CD4-positive, CD25-positive, alpha-beta regulatory T cell (primary cell): ENCODE measurements around the gene ASIC2. TPM values are rescaled to one million over a fixed set of nuclear protein-coding genes. Genes with fewer than 3 reads are reported as not detected.

Source experiments
- ATAC-seq, 2 donors: fragments of 150-1000 bp; cut with Tn5 transposase; one replicate each; pipeline ENCODE4 v1.10.0; 2021; ENCODE audit warnings: low read depth in 2 of 2, moderate number of reproducible peaks in 2 of 2, moderate library complexity in 1 of 2
- DNase-seq, 3 donors: peaks; one replicate each; pipeline versions ENCODE4 v3.0.0 to v3.0.0-alpha.2; 2012 to 2022; ENCODE audit warnings: mixed read lengths in 1 of 3
- H3K27ac ChIP-seq: one replicate; pipeline ENCODE4 v1.7.0; 2013; ENCODE audit warnings: mild to moderate bottlenecking, low read length; ENCODE audit not compliant: insufficient read depth, poor library complexity, severe bottlenecking
- H3K27me3 ChIP-seq: one replicate; pipeline ENCODE4 v1.7.0; 2013; ENCODE audit warnings: low read length; ENCODE audit not compliant: control insufficient read depth, insufficient read depth
- H3K36me3 ChIP-seq: one replicate; pipeline ENCODE4 v1.7.0; 2013; ENCODE audit warnings: mild to moderate bottlenecking, low read length, moderate library complexity; ENCODE audit not compliant: control insufficient read depth, insufficient read depth
- H3K4me1 ChIP-seq: 2 replicates; pipeline ENCODE4 v1.7.0; 2013; ENCODE audit warnings: mild to moderate bottlenecking, low read length; ENCODE audit not compliant: insufficient read depth, control insufficient read depth, poor library complexity, severe bottlenecking
- H3K4me3 ChIP-seq: one replicate; pipeline ENCODE4 v1.7.0; 2013; ENCODE audit warnings: low read depth, mild to moderate bottlenecking, low read length, moderate library complexity
- H3K9me3 ChIP-seq, 2 experiments: 1 replicate in 1 of 2; 2 replicates in 1 of 2; pipeline ENCODE4 v1.7.0; 2013; ENCODE audit warnings: low read length in 2 of 2, mild to moderate bottlenecking in 1 of 2, moderate library complexity in 1 of 2; ENCODE audit not compliant: control insufficient read depth in 2 of 2
- H3K27ac Mint-ChIP-seq, 3 donors: one replicate each; pipeline ENCODE4 v1.8.0; 2020 to 2022; ENCODE audit warnings: mild to moderate bottlenecking in 3 of 3, mixed read lengths in 3 of 3, moderate library complexity in 2 of 3
- H3K27me3 Mint-ChIP-seq: one replicate; pipeline ENCODE4 v1.8.0; 2022; ENCODE audit warnings: mild to moderate bottlenecking, mixed read lengths
- H3K36me3 Mint-ChIP-seq: one replicate; pipeline ENCODE4 v1.8.0; 2020; ENCODE audit warnings: mixed read lengths
- H3K4me1 Mint-ChIP-seq, 4 donors: one replicate each; pipeline ENCODE4 v1.8.0; 2020 to 2022; ENCODE audit warnings: mixed read lengths in 4 of 4, mild to moderate bottlenecking in 1 of 4
- H3K4me3 Mint-ChIP-seq, 4 donors: one replicate each; pipeline ENCODE4 v1.8.0; 2020 to 2022; ENCODE audit warnings: mild to moderate bottlenecking in 4 of 4, mixed read lengths in 4 of 4, moderate library complexity in 3 of 4
- H3K9me3 Mint-ChIP-seq, 7 donors: one replicate each; pipeline ENCODE4 v1.8.0; 2020 to 2022; ENCODE audit warnings: mixed read lengths in 7 of 7, mild to moderate bottlenecking in 3 of 7, moderate library complexity in 2 of 7
- polyA plus RNA-seq, 4 donors: library from polyadenylated mRNA; unstranded; fragments of 300-500 nt; fragmentation: Illumina TruSeq; gene quantifications; one replicate each; pipeline ENCODE4 v1.2.3, GENCODE V29; 2021
- total RNA-seq: library from RNA; stranded (reverse); gene quantifications from one replicate; pipeline ENCODE4 v1.2.3, GENCODE V29; 2022

ASIC2 gene
- not detected for total RNA-seq
- polyA plus RNA-seq = not detected

DNA sequence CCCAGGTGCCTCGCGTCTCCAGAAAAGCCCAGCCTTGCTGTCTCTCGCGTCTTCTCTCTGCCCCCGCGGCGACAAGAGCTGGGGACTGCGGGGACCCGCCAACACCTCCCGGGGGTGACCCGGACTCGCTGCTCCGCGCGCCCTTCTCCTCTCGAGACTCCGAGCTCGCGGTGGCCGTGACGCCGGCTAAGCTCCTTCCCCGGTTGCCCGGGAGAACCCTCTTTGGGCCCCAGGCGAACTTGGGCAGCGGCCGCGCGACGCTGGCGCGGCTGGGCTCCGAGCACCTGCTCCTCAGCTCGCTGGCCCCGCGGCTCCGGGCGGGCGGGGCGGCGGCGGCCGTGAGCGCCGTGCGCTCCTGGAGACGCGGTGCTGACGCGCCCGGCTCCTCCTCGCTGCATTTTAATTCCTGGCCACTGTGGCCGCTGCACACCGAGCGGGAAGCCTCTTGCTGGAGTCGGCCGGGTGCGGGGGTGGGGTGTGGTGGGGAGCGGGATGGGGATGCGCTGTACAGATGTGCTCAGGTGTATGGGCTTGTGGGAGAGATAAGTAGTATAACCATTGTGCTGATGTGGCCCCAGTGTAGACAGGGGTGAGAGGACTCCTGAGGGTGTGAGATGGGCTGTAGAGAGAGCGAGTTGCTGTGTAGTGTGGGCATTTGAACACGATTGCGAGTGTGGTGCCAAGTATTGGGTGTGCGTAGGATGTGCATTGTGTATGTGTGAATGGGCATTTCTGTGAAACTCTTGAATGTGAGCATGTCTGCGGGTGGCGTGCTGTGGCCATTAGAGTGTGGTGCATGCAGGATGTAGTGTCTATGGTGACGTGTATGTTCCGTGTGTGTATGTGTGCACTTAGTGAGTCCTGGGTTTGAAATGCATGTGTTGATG lies at the start of gene ASIC2:
ASIC2 (minus strand) TSS at position 315 of the 887 bp plus-strand sequence.
- H3K9me3 Mint-ChIP-seq = peaks cover 0 to 2% (median 0%) of the 10 kb centered on the region in 7 donors
- no peak within 1 kb of the TSS for H3K27ac Mint-ChIP-seq
- peaks cover 14% of the 10 kb centered on the region for H3K27me3 ChIP-seq
- H3K36me3 ChIP-seq = no peaks in the 10 kb centered on the region
- ATAC-seq (no peak), DNase-seq (no peak)
- H3K4me3 Mint-ChIP-seq = peak within 1 kb of the TSS in 1 of 4 donors; percentile 8
- no peaks in the 10 kb centered on the region for H3K4me1 ChIP-seq
- no peaks in the 10 kb centered on the region for H3K36me3 Mint-ChIP-seq
- H3K27ac ChIP-seq = no peak within 1 kb of the TSS
- peaks cover 0 to 12% (median under 1%) of the 10 kb centered on the region in 4 donors for H3K4me1 Mint-ChIP-seq
- H3K4me3 ChIP-seq = no peak within 1 kb of the TSS
- no peaks in the 10 kb centered on the region for H3K9me3 ChIP-seq
- peaks cover 46% of the 10 kb centered on the region for H3K27me3 Mint-ChIP-seq

DNA sequence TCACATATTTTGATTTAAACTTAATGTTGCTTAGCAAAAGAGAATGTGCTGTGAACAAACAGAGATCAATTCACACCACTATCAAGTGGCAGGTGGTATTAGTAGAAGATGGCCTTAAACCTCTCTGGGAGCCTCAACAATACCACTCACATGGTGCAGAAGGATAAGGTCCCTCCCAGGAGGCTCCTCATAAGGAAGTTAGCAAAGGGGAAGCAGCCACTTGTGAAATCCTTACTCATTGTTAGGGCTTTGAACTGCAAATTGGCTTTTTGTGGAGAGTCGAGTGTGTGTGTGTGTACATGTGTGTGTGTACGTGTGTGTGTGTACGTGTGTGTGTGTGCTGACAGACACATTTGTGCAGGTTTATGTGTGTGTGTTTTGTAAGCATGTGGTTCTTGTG lies 48.9 kb upstream of the ASIC2 start:
- ATAC-seq (no peak), DNase-seq (no peak)
- H3K27ac Mint-ChIP-seq = no peak overlapping the region
- no peaks in the 10 kb centered on the region for H3K9me3 ChIP-seq
- H3K27ac ChIP-seq = no peak overlapping the region
- H3K4me1 Mint-ChIP-seq = no peaks in the 10 kb centered on the region
- peaks cover 0 to 4% (median 0%) of the 10 kb centered on the region in 7 donors for H3K9me3 Mint-ChIP-seq
- H3K36me3 ChIP-seq = no peaks in the 10 kb centered on the region
- no peak overlapping the region for H3K4me3 ChIP-seq
- H3K36me3 Mint-ChIP-seq = no peaks in the 10 kb centered on the region
- peaks cover 14% of the 10 kb centered on the region for H3K27me3 Mint-ChIP-seq
- no peak overlapping the region for H3K4me3 Mint-ChIP-seq
- H3K4me1 ChIP-seq = no peaks in the 10 kb centered on the region
- H3K27me3 ChIP-seq = no peaks in the 10 kb centered on the region

DNA sequence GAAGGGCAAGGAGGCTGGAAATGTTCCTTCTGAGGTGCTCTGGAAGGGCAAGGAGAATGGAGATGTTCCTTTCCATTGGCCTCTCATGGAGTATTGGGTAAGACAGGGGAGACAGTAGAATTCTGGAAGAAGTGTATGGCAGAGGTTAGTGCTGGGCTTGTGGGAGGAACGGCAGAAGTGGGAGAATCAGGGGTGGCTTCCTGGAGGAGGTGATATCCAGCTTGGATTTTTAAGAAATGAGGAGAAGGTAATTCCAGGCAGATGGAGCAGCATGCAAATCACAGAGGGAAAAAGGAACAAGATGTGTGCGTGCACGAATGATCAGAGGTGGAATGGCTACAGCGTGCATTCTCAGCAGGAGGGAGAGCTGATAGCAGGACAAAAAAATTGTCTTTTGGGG lies 45.1 kb upstream of the ASIC2 start:
- H3K36me3 Mint-ChIP-seq = no peaks in the 10 kb centered on the region
- no peaks in the 10 kb centered on the region for H3K36me3 ChIP-seq
- H3K27ac ChIP-seq = no peak overlapping the region
- peaks cover 0 to 4% (median 0%) of the 10 kb centered on the region in 7 donors for H3K9me3 Mint-ChIP-seq
- no peak overlapping the region for H3K4me3 Mint-ChIP-seq
- H3K27me3 ChIP-seq = no peaks in the 10 kb centered on the region
- ATAC-seq (no peak), DNase-seq (no peak)
- H3K27me3 Mint-ChIP-seq = peaks cover 12% of the 10 kb centered on the region
- H3K4me1 Mint-ChIP-seq = no peaks in the 10 kb centered on the region
- H3K27ac Mint-ChIP-seq = no peak overlapping the region
- H3K4me3 ChIP-seq = no peak overlapping the region
- H3K9me3 ChIP-seq = no peaks in the 10 kb centered on the region
- no peaks in the 10 kb centered on the region for H3K4me1 ChIP-seq

DNA sequence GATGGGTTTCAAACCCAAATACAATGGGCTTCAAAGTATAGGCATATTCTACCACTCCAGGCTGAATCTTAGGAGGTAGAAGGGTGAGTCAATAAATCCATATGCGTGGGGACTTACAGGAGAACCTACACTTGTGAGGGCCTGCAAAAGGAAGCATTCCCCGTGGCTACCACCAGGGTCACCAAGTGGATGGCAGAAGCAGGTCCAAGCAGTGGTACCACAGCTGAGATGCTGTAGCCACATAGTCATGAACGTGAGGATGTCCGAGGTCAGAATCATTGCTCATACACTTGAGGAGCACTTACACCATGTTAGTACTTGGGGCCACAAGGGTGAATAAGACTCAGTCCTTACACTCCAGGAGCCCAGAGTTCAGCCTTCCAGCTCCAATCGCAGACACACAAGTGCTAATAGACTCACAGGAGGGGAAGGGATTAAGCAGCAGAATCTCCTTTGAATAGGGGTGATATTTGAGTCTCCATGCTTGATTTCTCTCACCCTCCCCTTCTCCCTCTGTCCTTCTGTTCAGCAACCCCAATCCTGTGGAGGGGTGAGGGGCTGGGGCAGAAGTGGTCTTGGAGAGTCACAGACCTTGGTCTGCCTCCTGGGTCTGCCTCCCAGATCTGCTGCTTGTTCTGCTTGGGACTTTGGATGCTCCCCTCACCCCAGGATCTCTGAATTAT lies 42.5 kb upstream of the ASIC2 start:
- Mint-ChIP-seq H3K9me3 (peaks cover 0 to 4% (median 0%) of the 10 kb centered on the region in 7 donors), H3K27ac (no peak overlapping the region), H3K4me1 (no peaks in the 10 kb centered on the region), H3K4me3 (no peak overlapping the region), H3K27me3 (peaks cover 10% of the 10 kb centered on the region), H3K36me3 (no peaks in the 10 kb centered on the region)
- Histone ChIP-seq H3K4me3 (no peak overlapping the region), H3K36me3 (no peaks in the 10 kb centered on the region), H3K9me3 (no peaks in the 10 kb centered on the region), H3K4me1 (no peaks in the 10 kb centered on the region), H3K27me3 (no peaks in the 10 kb centered on the region), H3K27ac (no peak overlapping the region)
- ATAC-seq (no peak), DNase-seq (no peak)

DNA sequence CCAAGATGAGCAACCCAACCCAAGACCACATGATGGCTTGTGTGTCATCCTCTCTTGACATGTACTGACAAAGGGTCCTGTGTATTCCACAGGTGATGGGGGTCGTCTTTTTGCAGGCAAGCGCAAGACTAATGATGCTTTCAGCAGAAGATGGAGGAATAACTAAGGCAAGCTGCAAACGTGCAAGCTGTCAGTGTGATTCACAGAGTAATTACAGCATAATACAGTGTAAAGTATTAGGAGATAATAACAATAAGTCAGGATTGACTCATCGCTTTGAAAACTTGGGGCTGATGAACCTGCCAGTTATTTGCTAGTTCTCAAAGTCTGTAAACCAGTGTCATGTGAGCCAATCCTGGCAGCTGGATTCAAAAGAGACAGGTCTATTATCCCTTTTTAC lies 41.6 kb upstream of the ASIC2 start:
- peaks cover 10% of the 10 kb centered on the region for H3K27me3 Mint-ChIP-seq
- no peak for ATAC-seq
- no peak overlapping the region for H3K27ac ChIP-seq
- no peak overlapping the region for H3K4me3 Mint-ChIP-seq
- H3K4me1 Mint-ChIP-seq = no peaks in the 10 kb centered on the region
- no peaks in the 10 kb centered on the region for H3K27me3 ChIP-seq
- H3K4me3 ChIP-seq = no peak overlapping the region
- H3K9me3 ChIP-seq = no peaks in the 10 kb centered on the region
- DNase-seq = no peak
- peaks cover 0 to 4% (median 0%) of the 10 kb centered on the region in 7 donors for H3K9me3 Mint-ChIP-seq
- H3K36me3 ChIP-seq = no peaks in the 10 kb centered on the region
- no peaks in the 10 kb centered on the region for H3K4me1 ChIP-seq
- H3K36me3 Mint-ChIP-seq = no peaks in the 10 kb centered on the region
- H3K27ac Mint-ChIP-seq = no peak overlapping the region

DNA sequence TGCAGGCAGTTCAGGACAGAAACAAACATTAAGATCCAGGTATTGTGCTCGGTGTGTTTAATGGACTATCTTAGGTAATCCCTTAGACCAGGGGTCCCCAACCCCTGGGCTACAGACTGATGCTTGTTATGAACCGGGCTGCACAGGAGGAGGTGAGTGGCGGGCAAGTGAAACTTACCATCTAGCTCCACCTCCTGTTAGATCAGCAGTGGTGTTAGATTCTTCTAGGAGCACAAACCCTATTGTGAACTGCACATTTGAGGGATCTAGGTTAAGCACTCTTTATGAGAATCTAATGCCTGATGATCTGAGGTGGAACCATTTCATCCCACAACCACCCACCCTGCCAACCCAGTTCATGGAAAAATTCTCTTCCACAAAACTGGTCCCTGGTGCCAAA lies 37.8 kb upstream of the ASIC2 start:
- H3K4me1 Mint-ChIP-seq = no peaks in the 10 kb centered on the region

DNA sequence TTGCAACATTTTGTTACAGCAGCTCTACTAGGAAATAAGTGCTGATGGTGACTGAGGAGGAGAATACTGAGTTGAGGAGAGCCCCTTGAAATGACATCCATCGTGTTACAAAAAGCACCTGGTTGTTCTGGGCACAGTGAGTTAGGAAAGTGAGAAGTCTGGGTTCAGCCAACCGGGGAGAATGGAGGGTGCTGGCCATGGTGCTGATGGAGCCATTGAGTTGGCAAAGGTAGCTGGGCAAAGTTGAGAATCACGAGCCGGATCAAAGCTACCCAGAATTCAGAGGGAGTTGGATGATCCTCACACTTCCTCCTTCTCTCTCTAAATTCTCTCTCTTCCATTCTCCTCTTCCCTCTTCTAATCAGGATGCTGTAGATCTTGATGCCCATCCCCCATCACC lies 35.0 kb upstream of the ASIC2 start:
- H3K4me3 Mint-ChIP-seq = peak overlapping the region in 1 of 4 donors; percentile 11
- no peaks in the 10 kb centered on the region for H3K9me3 ChIP-seq
- H3K27me3 ChIP-seq = no peaks in the 10 kb centered on the region
- H3K27ac ChIP-seq = no peak overlapping the region
- DNase-seq (no peak), ATAC-seq (no peak)
- H3K4me3 ChIP-seq = no peak overlapping the region
- no peak overlapping the region for H3K27ac Mint-ChIP-seq
- peaks cover 0 to 8% (median 0%) of the 10 kb centered on the region in 7 donors for H3K9me3 Mint-ChIP-seq
- no peaks in the 10 kb centered on the region for H3K4me1 Mint-ChIP-seq
- H3K36me3 ChIP-seq = no peaks in the 10 kb centered on the region
- H3K27me3 Mint-ChIP-seq = peaks cover 5% of the 10 kb centered on the region
- H3K4me1 ChIP-seq = no peaks in the 10 kb centered on the region
- no peaks in the 10 kb centered on the region for H3K36me3 Mint-ChIP-seq

More for the DNA sequence above, 37.8 kb upstream of the ASIC2 start:
- no peak overlapping the region for H3K4me3 Mint-ChIP-seq
- DNase-seq (no peak), ATAC-seq (no peak)
- Histone ChIP-seq H3K27me3 (no peaks in the 10 kb centered on the region), H3K27ac (no peak overlapping the region), H3K9me3 (no peaks in the 10 kb centered on the region), H3K36me3 (no peaks in the 10 kb centered on the region), H3K4me3 (no peak overlapping the region), H3K4me1 (no peaks in the 10 kb centered on the region)
- no peak overlapping the region for H3K27ac Mint-ChIP-seq
- H3K9me3 Mint-ChIP-seq = peaks cover 0 to 6% (median 0%) of the 10 kb centered on the region in 7 donors
- H3K27me3 Mint-ChIP-seq = no peaks in the 10 kb centered on the region
- no peaks in the 10 kb centered on the region for H3K36me3 Mint-ChIP-seq
